GM06990 (cell line): ENCODE measurements around the gene TNFAIP3.

Experiments used
- DNase-seq: peaks from one replicate; pipeline ENCODE4 v3.0.0-alpha.2; 2011; ENCODE audit not compliant: insufficient read length; ENCODE audit errors: extremely low read depth
- H3K27me3 ChIP-seq: replicated peaks from 2 replicates; pipeline ENCODE4 v1.6.0; 2011; ENCODE audit warnings: low read length; ENCODE audit not compliant: control insufficient read depth, insufficient read depth
- H3K36me3 ChIP-seq: 2 replicates; pipeline ENCODE4 v1.5.1; 2011; ENCODE audit warnings: low read length; ENCODE audit not compliant: control insufficient read depth, insufficient read depth
- H3K4me3 ChIP-seq: replicated peaks from 2 replicates; pipeline ENCODE4 v1.5.1; 2011; ENCODE audit warnings: low read depth, mild to moderate bottlenecking, control low read depth, low read length
- TF ChIP-seq, protein P1 (sequence below): IDR thresholded peaks from 2 replicates; pipeline ENCODE4 v1.5.1; 2011; ENCODE audit warnings: low read length, control low read depth, mild to moderate bottlenecking, inconsistent platforms; ENCODE audit not compliant: insufficient read depth, poor library complexity, severe bottlenecking

Gene TNFAIP3

GRCh38 chr6:137928286-137928685, 61.2 kb downstream of the TNFAIP3 start:
- no peaks in the 10 kb centered on the region for H3K36me3 ChIP-seq
- no peak overlapping the region for H3K4me3 ChIP-seq
- no peaks in the 10 kb centered on the region for H3K27me3 ChIP-seq
- no peak for DNase-seq
- TF ChIP-seq, protein P1, sequence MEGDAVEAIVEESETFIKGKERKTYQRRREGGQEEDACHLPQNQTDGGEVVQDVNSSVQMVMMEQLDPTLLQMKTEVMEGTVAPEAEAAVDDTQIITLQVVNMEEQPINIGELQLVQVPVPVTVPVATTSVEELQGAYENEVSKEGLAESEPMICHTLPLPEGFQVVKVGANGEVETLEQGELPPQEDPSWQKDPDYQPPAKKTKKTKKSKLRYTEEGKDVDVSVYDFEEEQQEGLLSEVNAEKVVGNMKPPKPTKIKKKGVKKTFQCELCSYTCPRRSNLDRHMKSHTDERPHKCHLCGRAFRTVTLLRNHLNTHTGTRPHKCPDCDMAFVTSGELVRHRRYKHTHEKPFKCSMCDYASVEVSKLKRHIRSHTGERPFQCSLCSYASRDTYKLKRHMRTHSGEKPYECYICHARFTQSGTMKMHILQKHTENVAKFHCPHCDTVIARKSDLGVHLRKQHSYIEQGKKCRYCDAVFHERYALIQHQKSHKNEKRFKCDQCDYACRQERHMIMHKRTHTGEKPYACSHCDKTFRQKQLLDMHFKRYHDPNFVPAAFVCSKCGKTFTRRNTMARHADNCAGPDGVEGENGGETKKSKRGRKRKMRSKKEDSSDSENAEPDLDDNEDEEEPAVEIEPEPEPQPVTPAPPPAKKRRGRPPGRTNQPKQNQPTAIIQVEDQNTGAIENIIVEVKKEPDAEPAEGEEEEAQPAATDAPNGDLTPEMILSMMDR: no peak

DNA sequence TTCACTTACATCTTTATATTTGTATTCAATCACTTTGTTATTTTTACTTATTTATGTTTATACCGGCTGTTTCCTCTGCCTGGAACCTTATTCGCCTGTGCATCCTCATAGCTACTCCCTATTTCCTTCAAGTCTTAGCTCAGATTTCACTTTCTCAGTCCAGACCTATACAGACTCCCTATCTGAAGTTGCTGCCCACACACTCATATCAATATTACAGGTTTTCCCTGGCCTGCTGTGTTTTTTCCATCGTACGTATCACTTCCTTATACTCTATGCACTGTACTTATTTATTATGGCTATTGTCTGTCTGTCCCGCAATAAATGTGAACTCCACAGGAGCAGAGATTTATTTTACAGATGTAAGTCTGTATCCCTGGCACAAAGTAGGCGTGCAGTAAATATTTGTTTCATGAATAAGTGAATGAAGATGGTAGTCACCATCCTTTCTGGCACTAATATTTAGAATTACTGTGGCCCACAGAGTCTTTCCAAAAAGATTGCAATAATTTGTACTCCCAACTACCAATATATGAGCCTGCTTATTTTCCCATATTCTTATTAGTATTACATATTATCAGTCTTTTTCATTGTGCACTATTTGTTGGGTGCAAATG, 64.9 kb downstream of the TNFAIP3 start:
- TF ChIP-seq, protein P1: no peak
- no peak overlapping the region for H3K4me3 ChIP-seq
- no peaks in the 10 kb centered on the region for H3K27me3 ChIP-seq
- H3K36me3 ChIP-seq: no peaks in the 10 kb centered on the region
- no peak for DNase-seq
